CD4-positive, alpha-beta T cell treated with Interleukin-10 for 1 hour (primary cell): ENCODE data around the gene R3HCC1L.
A peak's percentile ranks its signal among the peaks of the same experiment; 100 is the strongest.

Source experiments
- DNase-seq: peaks from one replicate; pipeline ENCODE4 v3.0.0-alpha.2; 2020

R3HCC1L gene

GRCh38 chr10:98134431-98135221, at the start of gene R3HCC1L:
R3HCC1L (plus strand) TSS chr10:98134657; CDS start chr10:98208115, 73,458 bp downstream.
- peak; percentile 94 for DNase-seq

- DNase-seq = no peak
Observed at GRCh38 chr10:98085238-98085637, 49.2 kb upstream of the R3HCC1L start.

- no peak for DNase-seq
Observed at GRCh38 chr10:98086837-98087708, 47.4 kb upstream of the R3HCC1L start.

- no peak for DNase-seq
Observed at GRCh38 chr10:98088186-98088971, 46.1 kb upstream of the R3HCC1L start.

- no peak for DNase-seq
Observed at GRCh38 chr10:98090822-98091221, 43.6 kb upstream of the R3HCC1L start.

GRCh38 chr10:98096316-98096715, 38.1 kb upstream of the R3HCC1L start:
- no peak for DNase-seq

GRCh38 chr10:98096731-98097130, 37.7 kb upstream of the R3HCC1L start:
- no peak for DNase-seq

- DNase-seq = no peak
Observed at GRCh38 chr10:98097175-98097574, 37.3 kb upstream of the R3HCC1L start.

- no peak for DNase-seq
Observed at GRCh38 chr10:98097616-98098015, 36.8 kb upstream of the R3HCC1L start.

- no peak for DNase-seq
Observed at GRCh38 chr10:98098247-98098646, 36.2 kb upstream of the R3HCC1L start.

- DNase-seq = no peak
Observed at GRCh38 chr10:98100476-98100875, 34.0 kb upstream of the R3HCC1L start.

- DNase-seq = no peak
Observed at GRCh38 chr10:98101366-98101765, 33.1 kb upstream of the R3HCC1L start.

GRCh38 chr10:98104125-98104524, 30.3 kb upstream of the R3HCC1L start:
- no peak for DNase-seq

- no peak for DNase-seq
Observed at GRCh38 chr10:98106531-98106930, 27.9 kb upstream of the R3HCC1L start.

GRCh38 chr10:98107644-98108430, 26.6 kb upstream of the R3HCC1L start:
- no peak for DNase-seq

GRCh38 chr10:98110356-98110755, 24.1 kb upstream of the R3HCC1L start:
- DNase-seq = no peak

- DNase-seq = no peak
Observed at GRCh38 chr10:98115031-98115787, 19.2 kb upstream of the R3HCC1L start.

GRCh38 chr10:98119891-98120290, 14.6 kb upstream of the R3HCC1L start:
- DNase-seq = no peak

GRCh38 chr10:98125940-98126631, 8.4 kb upstream of the R3HCC1L start:
- no peak for DNase-seq

GRCh38 chr10:98128802-98129201, 5.7 kb upstream of the R3HCC1L start:
- no peak for DNase-seq

- DNase-seq = no peak
Observed at GRCh38 chr10:98131619-98132018, 2.8 kb upstream of the R3HCC1L start.
